Measurements from ENCODE around the gene NOC4L. TPM values are rescaled to one million over a fixed set of nuclear protein-coding genes. Genes with fewer than 3 reads are reported as not detected.

Gene NOC4L
- total and polyA plus RNA-seq, 2 donors (not counting 3 experiments of a cell fraction or from before 2014, with no cell fraction given): 19.4 to 29.4 TPM

DNA sequence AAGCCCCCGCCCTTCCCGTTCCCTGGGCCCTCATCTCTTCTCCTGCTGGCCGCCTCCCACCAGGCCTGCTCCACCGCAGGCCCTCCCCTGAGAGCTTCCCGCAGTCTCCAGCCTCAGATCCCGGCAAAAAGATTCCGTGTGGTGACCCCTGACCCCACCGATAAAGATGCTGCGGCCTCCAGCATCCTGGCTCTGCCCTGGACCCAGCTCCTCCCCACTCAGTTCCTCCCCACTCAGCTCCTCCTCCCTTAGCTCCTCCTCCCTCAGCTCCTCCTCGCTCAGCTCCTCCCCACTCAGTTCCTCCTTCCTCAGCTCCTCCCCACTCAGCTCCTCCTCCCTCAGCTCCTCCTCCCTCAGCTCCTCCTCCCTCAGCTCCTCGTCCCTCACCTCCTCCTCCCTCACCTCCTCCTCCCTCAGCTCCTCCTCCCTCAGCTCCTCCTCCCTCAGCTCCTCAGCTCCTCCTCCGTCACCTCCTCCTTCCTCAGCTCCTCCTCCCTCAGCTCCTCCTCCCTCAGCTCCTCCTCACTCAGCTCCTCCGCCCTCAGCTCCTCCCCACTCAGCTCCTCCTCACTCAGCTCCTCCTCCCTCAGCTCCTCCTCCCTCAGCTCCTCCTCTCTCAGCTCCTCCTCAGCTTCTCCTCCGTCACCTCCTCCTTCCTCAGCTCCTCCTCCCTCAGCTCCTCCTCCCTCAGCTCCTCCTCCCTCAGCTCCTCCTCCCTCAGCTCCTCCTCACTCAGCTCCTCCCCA, 17.0 kb downstream of the NOC4L start:
- BruUV-seq (replicated peaks): no TSS peak
- H3K9ac ChIP-seq (replicated peaks; ENCODE audit: extremely low read depth, insufficient read depth, low read length): no peak overlapping the region
- H3K4me1 ChIP-seq (ENCODE audit: control insufficient read depth, extremely low read depth, insufficient read depth, low read length): no peaks in the 10 kb centered on the region
- no peaks in the 10 kb centered on the region for H3K27me3 ChIP-seq (ENCODE audit: control insufficient read depth in 2 of 2, insufficient read depth in 2 of 2, low read length in 2 of 2)
- H3K36me3 ChIP-seq (ENCODE audit: control insufficient read depth in 2 of 2, extremely low read depth in 1 of 2, insufficient read depth in 2 of 2, low read length in 2 of 2): peaks cover 0 to 2% of the 10 kb centered on the region in 2 experiments
- ChIA-PET CTCF (interaction anchor here (1.2 to 1.5 kb wide), 2 partner anchors 253 to 454 kb away, joined by 4 to 9 read pairs; no protein-coding TSS in a partner anchor), POLR2A (no interaction called here)
- intact Hi-C loops (cut with micrococcal nuclease) (no loop called here), dilution Hi-C loops (cut with MboI; ENCODE audit: extremely low pct_ligation_motif_present, low sequenced_read_pairs) (no loop called here)
- DNase-seq (ENCODE audit: low read depth, low spot score) (no peak), FAIRE-seq (no peak)
- H4K20me1 ChIP-seq (replicated peaks; ENCODE audit: control insufficient read depth, extremely low read depth, insufficient read depth, low read length): no peaks in the 10 kb centered on the region
- no peak overlapping the region for H3K4me3 ChIP-seq (replicated peaks in 1 of 3; ENCODE audit: insufficient read depth in 1 of 3, low read depth in 1 of 3, low read length in 3 of 3)
- H3K79me2 ChIP-seq (ENCODE audit: control insufficient read depth, insufficient read depth, low read length): no peaks in the 10 kb centered on the region
- H2AFZ ChIP-seq (ENCODE audit: low read depth, low read length): no peak overlapping the region
- no peak overlapping the region for H3K4me2 ChIP-seq (ENCODE audit: insufficient read depth, low read length)
- no peak for TF ChIP-seq EZH2 (IDR thresholded peaks at IDR 0.05; ENCODE audit: borderline replicate concordance, low read depth, low read length, severe bottlenecking)
- TF ChIP-seq FOS (IDR thresholded peaks at IDR 0.05; ENCODE audit: borderline replicate concordance, insufficient read depth, low read length): no peak
- TF ChIP-seq, protein P1, sequence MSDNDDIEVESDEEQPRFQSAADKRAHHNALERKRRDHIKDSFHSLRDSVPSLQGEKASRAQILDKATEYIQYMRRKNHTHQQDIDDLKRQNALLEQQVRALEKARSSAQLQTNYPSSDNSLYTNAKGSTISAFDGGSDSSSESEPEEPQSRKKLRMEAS (IDR thresholded peaks at IDR 0.05; ENCODE audit: insufficient read depth, insufficient read length): no peak
- no peak overlapping the region for H3K27ac ChIP-seq (ENCODE audit: insufficient read depth, low read depth, low read length)
- no peaks in the 10 kb centered on the region for H3K9me1 ChIP-seq (replicated peaks; ENCODE audit: control insufficient read depth, extremely low read depth, insufficient read depth, low read length)
- H3K9me3 ChIP-seq (replicated peaks; ENCODE audit: control insufficient read depth, insufficient read depth, low read length): no peaks in the 10 kb centered on the region

DNA sequence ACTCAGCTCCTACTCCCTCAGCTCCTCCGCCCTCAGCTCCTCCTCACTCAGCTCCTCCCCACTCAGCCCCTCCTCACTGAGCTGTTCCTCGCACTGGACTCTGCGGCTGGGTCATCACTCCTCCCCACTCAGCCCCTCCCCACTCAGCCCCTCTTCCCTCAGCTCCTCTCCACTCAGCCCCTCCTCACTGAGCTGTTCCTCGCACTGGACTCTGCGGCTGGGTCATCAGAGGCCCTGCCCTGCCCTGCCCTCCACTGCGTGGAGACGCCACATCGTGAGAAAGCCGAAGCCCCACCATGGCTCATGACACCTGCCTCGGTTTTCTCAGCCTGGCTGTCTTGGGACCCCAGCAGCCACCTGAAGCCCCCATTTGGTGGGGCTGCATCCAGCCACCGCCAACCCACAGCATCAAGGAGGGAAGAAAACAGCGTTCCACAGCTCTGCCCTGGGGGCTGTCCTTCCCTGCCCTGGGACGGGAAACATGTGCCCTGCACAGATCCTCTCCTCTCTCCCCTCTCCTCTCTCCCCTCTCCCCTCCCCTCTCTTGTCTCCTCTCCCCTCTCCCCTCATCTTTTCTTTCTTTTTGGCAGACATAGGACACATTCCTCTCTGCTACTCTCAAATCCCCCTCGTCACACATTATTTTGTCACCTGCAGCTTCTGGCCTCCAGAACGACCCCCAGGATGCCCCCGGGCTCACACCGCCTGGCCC, 17.7 kb downstream of the NOC4L start:
- H3K9me1 ChIP-seq (replicated peaks; ENCODE audit: control insufficient read depth, extremely low read depth, insufficient read depth, low read length): no peaks in the 10 kb centered on the region
- no peaks in the 10 kb centered on the region for H3K4me1 ChIP-seq (ENCODE audit: control insufficient read depth, extremely low read depth, insufficient read depth, low read length)
- dilution Hi-C loops (cut with MboI; ENCODE audit: extremely low pct_ligation_motif_present, low sequenced_read_pairs) (no loop called here), intact Hi-C loops (cut with micrococcal nuclease) (no loop called here)
- peaks cover 0 to 2% of the 10 kb centered on the region in 2 experiments for H3K36me3 ChIP-seq (ENCODE audit: control insufficient read depth in 2 of 2, extremely low read depth in 1 of 2, insufficient read depth in 2 of 2, low read length in 2 of 2)
- no peak for DNase-seq (ENCODE audit: low read depth, low spot score)
- no peak overlapping the region for H2AFZ ChIP-seq (ENCODE audit: low read depth, low read length)
- H4K20me1 ChIP-seq (replicated peaks; ENCODE audit: control insufficient read depth, extremely low read depth, insufficient read depth, low read length): no peaks in the 10 kb centered on the region
- TF ChIP-seq FOS (IDR thresholded peaks at IDR 0.05; ENCODE audit: borderline replicate concordance, insufficient read depth, low read length): no peak
- TF ChIP-seq JUN (IDR thresholded peaks at IDR 0.05; ENCODE audit: borderline replicate concordance, insufficient read depth, insufficient read length, low read depth): no peak
- no TSS peak for BruUV-seq (replicated peaks)
- FAIRE-seq: no peak
- no peaks in the 10 kb centered on the region for H3K79me2 ChIP-seq (ENCODE audit: control insufficient read depth, insufficient read depth, low read length)
- ChIA-PET POLR2A (no interaction called here), CTCF (interaction anchor here (1.0 to 2.1 kb wide), 2 partner anchors 8 to 252 kb away, joined by 4 to 11 read pairs; no protein-coding TSS in a partner anchor)
- H3K27me3 ChIP-seq (ENCODE audit: control insufficient read depth in 2 of 2, insufficient read depth in 2 of 2, low read length in 2 of 2): no peaks in the 10 kb centered on the region
- no peak overlapping the region for H3K4me2 ChIP-seq (ENCODE audit: insufficient read depth, low read length)
- no peak overlapping the region for H3K27ac ChIP-seq (ENCODE audit: insufficient read depth, low read depth, low read length)
- no peak overlapping the region for H3K4me3 ChIP-seq (replicated peaks in 1 of 3; ENCODE audit: insufficient read depth in 1 of 3, low read depth in 1 of 3, low read length in 3 of 3)
- no peaks in the 10 kb centered on the region for H3K9me3 ChIP-seq (replicated peaks; ENCODE audit: control insufficient read depth, insufficient read depth, low read length)
- H3K9ac ChIP-seq (replicated peaks; ENCODE audit: extremely low read depth, insufficient read depth, low read length): no peak overlapping the region
